ACC112 (cell line): ENCODE measurements around the gene PHC1.
A peak's percentile ranks its signal among the peaks of the same experiment; 100 is the strongest.
"Not testable (repeated sequence)": the region's sequence is repeated elsewhere in the genome, so short reads cannot be mapped to it uniquely, and the experiment has no call there.

Source experiments
- H2AFZ ChIP-seq: fragments of 200-600 bp; sonication (generic); one replicate; pipeline ENCODE4 v1.6.0; 2017; ENCODE audit warnings: antibody characterized with exemption, low read length; ENCODE audit not compliant: unreplicated experiment
- H3K27ac ChIP-seq: fragments of 200-600 bp; sonication (generic); 2 replicates; pipeline ENCODE4 v1.5.1; 2014; ENCODE audit warnings: low read depth, mild to moderate bottlenecking, antibody characterized with exemption, low read length, moderate library complexity
- H3K27me3 ChIP-seq: fragments of 200-600 bp; sonication (generic); 2 replicates; pipeline ENCODE4 v1.6.1; 2014; ENCODE audit warnings: mild to moderate bottlenecking, antibody characterized with exemption, low read length, moderate library complexity, mixed read lengths; ENCODE audit not compliant: insufficient read depth
- H3K36me3 ChIP-seq: fragments of 200-600 bp; sonication (generic); 2 replicates; pipeline ENCODE4 v1.6.1; 2016; ENCODE audit warnings: mild to moderate bottlenecking, antibody characterized with exemption, low read length, moderate library complexity, mixed read lengths; ENCODE audit not compliant: insufficient read depth
- H3K4me1 ChIP-seq: fragments of 200-600 bp; sonication (generic); one replicate; pipeline ENCODE4 v1.6.1; 2016; ENCODE audit warnings: low read length, mixed read lengths; ENCODE audit not compliant: insufficient read depth, unreplicated experiment, control insufficient read depth
- H3K4me3 ChIP-seq: fragments of 200-600 bp; sonication (generic); 2 replicates; pipeline ENCODE4 v1.5.1; 2014; ENCODE audit warnings: mild to moderate bottlenecking, low read depth, low read length
- H3K79me2 ChIP-seq: fragments of 200-600 bp; sonication (generic); one replicate; pipeline ENCODE4 v1.6.0; 2016; ENCODE audit warnings: low read length; ENCODE audit not compliant: control insufficient read depth, unreplicated experiment, insufficient read depth

The PHC1 gene

GRCh38 chr12:8914033-8914715, at the start of gene PHC1:
Gene PHC1 (plus strand): TSS chr12:8914509. CDS start chr12:8917678, 3,169 bp downstream.
- not testable (repeated sequence) for H3K27me3 ChIP-seq, H3K79me2 ChIP-seq, H3K36me3 ChIP-seq
- Histone ChIP-seq H3K27ac (peak within 1 kb of the TSS; percentile 87), H3K4me1 (peaks cover 12% of the 10 kb centered on the region), H2AFZ (peak within 1 kb of the TSS; percentile 96), H3K4me3 (peak within 1 kb of the TSS; percentile 85)

DNA sequence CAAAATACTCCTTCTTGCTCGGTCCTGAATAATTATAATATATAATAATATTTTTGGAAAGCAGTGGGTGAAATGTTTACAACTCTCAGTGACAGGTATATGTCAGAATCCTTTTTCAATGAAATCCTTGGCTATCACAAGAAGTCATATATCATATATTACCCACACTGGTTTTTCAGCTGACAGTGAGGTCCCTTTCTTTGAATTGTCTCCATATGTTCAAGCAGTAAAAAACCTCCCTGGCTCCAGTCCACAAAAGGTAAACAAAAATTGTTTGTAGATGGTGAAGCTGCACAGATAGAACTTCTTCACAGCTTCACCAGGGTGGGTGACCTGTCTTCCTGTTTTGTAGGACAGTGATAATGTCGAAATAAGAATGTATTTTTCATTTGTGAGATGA, 47.9 kb upstream of the PHC1 start:
- no peaks in the 10 kb centered on the region for H3K4me1 ChIP-seq

DNA sequence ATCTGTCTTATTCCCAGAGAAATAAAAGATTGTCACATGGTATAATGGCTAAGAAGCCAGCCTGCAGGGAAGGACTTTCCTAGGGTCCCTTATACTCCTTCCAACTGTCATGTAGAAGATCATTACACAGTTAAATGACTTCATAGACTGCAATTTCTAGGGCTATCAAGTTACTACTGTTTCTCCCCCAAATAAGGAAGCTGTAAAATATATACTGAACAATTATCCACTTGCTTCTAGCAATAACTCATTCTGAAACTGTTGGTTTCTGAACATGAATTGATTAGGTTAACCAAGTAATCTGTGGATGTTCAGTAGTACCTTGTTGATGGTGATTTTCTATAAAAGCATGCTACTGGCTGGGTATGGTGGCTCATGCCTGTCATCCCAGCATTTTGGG, 47.3 kb upstream of the PHC1 start:
- Histone ChIP-seq H3K4me1 (no peaks in the 10 kb centered on the region), H3K36me3 (no peaks in the 10 kb centered on the region), H2AFZ (no peak overlapping the region), H3K79me2 (no peaks in the 10 kb centered on the region), H3K4me3 (no peak overlapping the region), H3K27me3 (no peaks in the 10 kb centered on the region), H3K27ac (no peak overlapping the region)

More for the DNA sequence above, 47.9 kb upstream of the PHC1 start:
- H3K36me3 ChIP-seq = no peaks in the 10 kb centered on the region
- H2AFZ ChIP-seq = no peak overlapping the region
- no peaks in the 10 kb centered on the region for H3K27me3 ChIP-seq
- no peak overlapping the region for H3K27ac ChIP-seq
- no peaks in the 10 kb centered on the region for H3K79me2 ChIP-seq
- H3K4me3 ChIP-seq = no peak overlapping the region

DNA sequence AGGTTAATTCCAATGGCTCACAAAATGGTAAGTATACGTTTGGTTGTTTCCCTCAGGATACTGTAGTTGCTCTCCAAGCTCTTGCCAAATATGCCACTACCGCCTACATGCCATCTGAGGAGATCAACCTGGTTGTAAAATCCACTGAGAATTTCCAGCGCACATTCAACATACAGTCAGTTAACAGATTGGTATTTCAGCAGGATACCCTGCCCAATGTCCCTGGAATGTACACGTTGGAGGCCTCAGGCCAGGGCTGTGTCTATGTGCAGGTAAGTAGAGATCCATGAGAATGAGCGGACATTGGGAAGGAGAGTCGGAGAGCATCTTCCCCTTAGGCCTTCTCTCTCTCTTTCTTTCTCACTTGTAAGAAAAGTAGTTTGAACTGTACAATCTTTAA, 46.5 kb upstream of the PHC1 start:
- no peak overlapping the region for H2AFZ ChIP-seq
- H3K79me2 ChIP-seq = no peaks in the 10 kb centered on the region
- no peaks in the 10 kb centered on the region for H3K27me3 ChIP-seq
- H3K4me3 ChIP-seq = no peak overlapping the region
- H3K36me3 ChIP-seq = no peaks in the 10 kb centered on the region
- no peak overlapping the region for H3K27ac ChIP-seq
- H3K4me1 ChIP-seq = no peaks in the 10 kb centered on the region

DNA sequence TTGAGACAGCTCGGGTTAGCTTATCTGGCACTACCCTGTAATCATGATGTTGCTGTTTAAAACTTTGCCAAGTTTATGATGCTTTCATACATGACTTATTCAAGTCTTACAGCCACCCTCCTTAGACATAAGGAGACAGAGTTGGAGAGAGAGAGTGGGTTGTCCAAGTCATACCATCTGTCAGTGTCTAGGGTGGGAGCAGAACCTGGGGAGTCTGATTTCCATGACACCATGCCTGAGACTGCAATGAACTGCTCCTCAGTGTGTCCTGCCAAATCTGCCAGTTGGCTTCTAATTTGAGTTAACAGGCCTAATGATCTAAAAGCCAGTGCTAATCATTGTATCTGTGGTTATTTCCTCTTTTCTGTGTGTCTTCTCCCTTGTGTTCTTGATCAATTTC, 43.7 kb upstream of the PHC1 start:
- no peak overlapping the region for H3K27ac ChIP-seq
- H3K79me2 ChIP-seq = no peaks in the 10 kb centered on the region
- no peaks in the 10 kb centered on the region for H3K4me1 ChIP-seq
- H3K27me3 ChIP-seq = no peaks in the 10 kb centered on the region
- no peak overlapping the region for H3K4me3 ChIP-seq
- no peak overlapping the region for H2AFZ ChIP-seq
- no peaks in the 10 kb centered on the region for H3K36me3 ChIP-seq

- H3K4me1 ChIP-seq = no peaks in the 10 kb centered on the region
- H3K4me3 ChIP-seq = no peak overlapping the region
- H3K27ac ChIP-seq = no peak overlapping the region
- no peaks in the 10 kb centered on the region for H3K36me3 ChIP-seq
- no peaks in the 10 kb centered on the region for H3K79me2 ChIP-seq
- H2AFZ ChIP-seq = no peak overlapping the region
- H3K27me3 ChIP-seq = no peaks in the 10 kb centered on the region
Observed at GRCh38 chr12:8871068-8871467, 43.2 kb upstream of the PHC1 start.

GRCh38 chr12:8876887-8877286, 37.4 kb upstream of the PHC1 start:
- Histone ChIP-seq H3K4me3 (no peak overlapping the region), H3K27me3 (peaks cover 19% of the 10 kb centered on the region), H2AFZ (no peak overlapping the region), H3K27ac (no peak overlapping the region), H3K4me1 (no peaks in the 10 kb centered on the region), H3K79me2 (no peaks in the 10 kb centered on the region), H3K36me3 (no peaks in the 10 kb centered on the region)

- H3K36me3 ChIP-seq = no peaks in the 10 kb centered on the region
- H3K79me2 ChIP-seq = no peaks in the 10 kb centered on the region
- H3K27me3 ChIP-seq = peaks cover 4% of the 10 kb centered on the region
- no peak overlapping the region for H3K4me3 ChIP-seq
- H2AFZ ChIP-seq = no peak overlapping the region
- H3K4me1 ChIP-seq = no peaks in the 10 kb centered on the region
- no peak overlapping the region for H3K27ac ChIP-seq
Observed at GRCh38 chr12:8886502-8887284, 27.6 kb upstream of the PHC1 start.

- no peaks in the 10 kb centered on the region for H3K36me3 ChIP-seq
- H3K4me1 ChIP-seq = no peaks in the 10 kb centered on the region
- no peak overlapping the region for H2AFZ ChIP-seq
- H3K27me3 ChIP-seq = no peaks in the 10 kb centered on the region; the same call in 1 of the 2 replicates
- H3K79me2 ChIP-seq = no peaks in the 10 kb centered on the region
- H3K4me3 ChIP-seq = no peak overlapping the region
- no peak overlapping the region for H3K27ac ChIP-seq
Observed at GRCh38 chr12:8887285-8887715, 27.0 kb upstream of the PHC1 start.

DNA sequence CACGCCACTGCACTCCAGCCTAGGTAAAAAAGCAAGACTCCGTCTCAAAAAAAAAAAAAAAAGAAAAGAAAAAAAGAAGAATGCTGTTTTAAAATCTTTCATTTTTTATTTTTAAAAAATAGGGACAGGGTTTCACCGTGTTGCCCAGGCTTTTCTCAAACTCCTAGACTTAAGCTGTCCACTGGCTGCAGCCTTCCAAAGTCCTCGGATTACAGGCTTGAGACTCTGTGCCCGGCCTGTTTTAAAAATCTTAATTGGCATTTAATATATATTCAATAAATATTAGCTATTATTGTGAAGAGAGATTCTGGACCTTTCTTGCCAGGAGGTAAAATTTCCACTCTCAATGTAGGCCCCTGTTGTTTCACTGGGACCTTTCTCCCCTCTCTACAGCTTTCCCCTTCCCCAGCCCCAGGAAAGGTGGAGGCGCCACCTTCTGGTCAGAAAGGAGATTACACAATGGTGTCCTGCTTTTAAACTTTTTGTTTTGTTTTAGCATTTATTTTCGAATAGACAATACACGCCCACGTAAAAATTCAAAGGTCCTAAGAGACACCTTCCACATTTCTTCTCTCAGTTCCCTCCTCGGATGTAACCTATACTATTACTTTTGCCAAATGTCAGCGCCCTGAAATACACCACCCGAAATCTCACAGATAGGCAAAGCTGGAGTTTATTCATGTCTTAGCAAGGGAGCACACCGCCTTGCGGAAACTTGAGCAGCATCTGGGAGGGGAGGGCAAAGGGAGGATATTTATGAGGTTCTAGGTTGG, 23.8 kb upstream of the PHC1 start:
- no peaks in the 10 kb centered on the region; the same call in 1 of the 2 replicates for H3K27me3 ChIP-seq
- no peaks in the 10 kb centered on the region for H3K36me3 ChIP-seq
- H2AFZ ChIP-seq = peak overlapping the region; percentile 89
- H3K79me2 ChIP-seq = no peaks in the 10 kb centered on the region
- H3K4me1 ChIP-seq = no peaks in the 10 kb centered on the region
- H3K4me3 ChIP-seq = peak overlapping the region; percentile 87
- H3K27ac ChIP-seq = no peak overlapping the region
